OCI-LY1 (cell line): ENCODE measurements around the gene UNC13A.

Experiments
- H2AFZ ChIP-seq: fragments of 200-600 bp; sonication (generic), shearing (Covaris generic); 2 replicates; pipeline ENCODE4 v1.6.0; 2014; ENCODE audit warnings: antibody characterized with exemption, mild to moderate bottlenecking, low read length
- H3F3A ChIP-seq: fragments of 200-600 bp; sonication (generic), shearing (Covaris generic); 2 replicates; pipeline ENCODE4 v1.6.0; 2014; ENCODE audit warnings: mild to moderate bottlenecking, antibody characterized with exemption, low read length, moderate library complexity; ENCODE audit not compliant: insufficient read depth
- H3K27ac ChIP-seq: fragments of 200-600 bp; sonication (generic); 2 replicates; pipeline ENCODE4 v1.5.1; 2014; ENCODE audit warnings: low read length, mixed run types, mild to moderate bottlenecking, low read depth; ENCODE audit not compliant: poor library complexity, severe bottlenecking
- H3K27me3 ChIP-seq: fragments of 200-600 bp; sonication (generic); 2 replicates; pipeline ENCODE4 v1.6.0; 2014; ENCODE audit warnings: antibody characterized with exemption, mild to moderate bottlenecking, low read length, moderate library complexity; ENCODE audit not compliant: insufficient read depth
- H3K36me3 ChIP-seq: fragments of 200-600 bp; sonication (generic); 2 replicates; pipeline ENCODE4 v1.6.1; 2014; ENCODE audit warnings: mild to moderate bottlenecking, antibody characterized with exemption, low read length, moderate library complexity, mixed read lengths; ENCODE audit not compliant: insufficient read depth
- H3K4me1 ChIP-seq: fragments of 200-600 bp; sonication (generic); 2 replicates; pipeline ENCODE4 v1.5.1; 2014; ENCODE audit warnings: mild to moderate bottlenecking, low read length, moderate library complexity; ENCODE audit not compliant: insufficient read depth, severe bottlenecking
- H3K4me2 ChIP-seq: fragments of 200-600 bp; sonication (generic), shearing (Covaris generic); 2 replicates; pipeline ENCODE4 v1.6.1; 2014; ENCODE audit warnings: low read length
- H3K4me3 ChIP-seq: fragments of 200-600 bp; sonication (generic); 2 replicates; pipeline ENCODE4 v1.5.1; 2014; ENCODE audit warnings: low read length, low read depth, mild to moderate bottlenecking, mixed read lengths; ENCODE audit not compliant: poor library complexity, severe bottlenecking
- H3K79me2 ChIP-seq: fragments of 200-600 bp; shearing (Covaris generic); 2 replicates; pipeline ENCODE4 v1.6.1; 2016; ENCODE audit warnings: mixed run types, low read length, mixed read lengths; ENCODE audit not compliant: insufficient read depth
- H3K9ac ChIP-seq: fragments of 200-600 bp; sonication (generic), shearing (Covaris generic); 2 replicates; pipeline ENCODE4 v1.6.1; 2014; ENCODE audit warnings: mild to moderate bottlenecking, low read length, mixed read lengths
- H3K9me2 ChIP-seq: fragments of 200-600 bp; sonication (generic), shearing (Covaris generic); 2 replicates; pipeline ENCODE4 v1.6.1; 2014; ENCODE audit warnings: low read depth, mild to moderate bottlenecking, low read length, mixed read lengths
- H3K9me3 ChIP-seq: fragments of 200-600 bp; shearing (Covaris generic); 2 replicates; pipeline ENCODE4 v1.6.1; 2014; ENCODE audit warnings: low read length, mixed read lengths
- H4K20me1 ChIP-seq: fragments of 200-600 bp; sonication (generic), shearing (Covaris generic); 2 replicates; pipeline ENCODE4 v1.6.0; 2016; ENCODE audit warnings: mild to moderate bottlenecking, low read length; ENCODE audit not compliant: insufficient read depth
- CTCF ChIP-seq: fragments of 200-600 bp; sonication (generic), shearing (Covaris generic); IDR thresholded peaks from 2 replicates; pipeline ENCODE4 v1.5.1; 2017; ENCODE audit warnings: mild to moderate bottlenecking, antibody characterized with exemption, low read length, moderate library complexity, mixed read lengths
- EZH2 ChIP-seq: fragments of 200-600 bp; sonication (generic), shearing (Covaris generic); IDR thresholded peaks from 2 replicates; pipeline ENCODE4 v1.8.0; 2017; ENCODE audit warnings: borderline replicate concordance, mixed run types, mild to moderate bottlenecking, antibody characterized with exemption, low read length, moderate library complexity, mixed read lengths

The UNC13A gene

GRCh38 chr19:17721111-17721628 is 33.0 kb upstream of the UNC13A start:
- Histone ChIP-seq H3K27me3 (no peaks in the 10 kb centered on the region), H4K20me1 (no peaks in the 10 kb centered on the region), H3K9me2 (no peaks in the 10 kb centered on the region), H3K4me3 (peak overlapping the region; percentile 97), H3K9ac (peak overlapping the region; percentile 88; the same call in 1 of the 2 replicates), H3K4me1 (peaks cover 23% of the 10 kb centered on the region), H2AFZ (no peak overlapping the region), H3K27ac (no peak overlapping the region), H3K9me3 (no peaks in the 10 kb centered on the region), H3K79me2 (peaks cover 9% of the 10 kb centered on the region), H3K36me3 (peaks cover 18% of the 10 kb centered on the region), H3K4me2 (peak overlapping the region; percentile 99; the same call in 1 of the 2 replicates), H3F3A (no peaks in the 10 kb centered on the region)
- TF ChIP-seq EZH2 (no peak), CTCF (no peak)

- no peak for TF ChIP-seq CTCF
- TF ChIP-seq EZH2, result no peak
- H3K9ac ChIP-seq, result peak overlapping the region; percentile 88
- no peaks in the 10 kb centered on the region for H3F3A ChIP-seq
- H3K79me2 ChIP-seq, result peaks cover 9% of the 10 kb centered on the region
- no peaks in the 10 kb centered on the region for H3K27me3 ChIP-seq
- peaks cover 23% of the 10 kb centered on the region for H3K4me1 ChIP-seq
- H3K9me3 ChIP-seq, result no peaks in the 10 kb centered on the region
- peak overlapping the region; percentile 97 for H3K4me3 ChIP-seq
- H3K9me2 ChIP-seq, result no peaks in the 10 kb centered on the region
- H2AFZ ChIP-seq, result no peak overlapping the region
- no peak overlapping the region for H3K27ac ChIP-seq
- peaks cover 13% of the 10 kb centered on the region; the same call in 1 of the 2 replicates for H3K36me3 ChIP-seq
- H3K4me2 ChIP-seq, result peak overlapping the region; percentile 99
- no peaks in the 10 kb centered on the region for H4K20me1 ChIP-seq
Measured at GRCh38 chr19:17720440-17720839, 32.3 kb upstream of the UNC13A start.

GRCh38 chr19:17719730-17720400 is 31.7 kb upstream of the UNC13A start:
- Histone ChIP-seq H3K9ac (peak overlapping the region; percentile 88), H4K20me1 (no peaks in the 10 kb centered on the region), H3K27me3 (no peaks in the 10 kb centered on the region), H3K36me3 (peaks cover 7% of the 10 kb centered on the region; the same call in 1 of the 2 replicates), H3K9me2 (no peaks in the 10 kb centered on the region), H3K79me2 (peaks cover 9% of the 10 kb centered on the region), H3K4me1 (peaks cover 23% of the 10 kb centered on the region), H3K9me3 (no peaks in the 10 kb centered on the region), H3K4me3 (peak overlapping the region; percentile 97), H3K4me2 (peak overlapping the region; percentile 99), H3F3A (no peaks in the 10 kb centered on the region), H2AFZ (no peak overlapping the region), H3K27ac (no peak overlapping the region)
- no peak for TF ChIP-seq EZH2
